Measurements from ENCODE around the gene ITGB2.

GRCh38 chr21:44873356-44874239, 47.1 kb downstream of the ITGB2 start, which contains the start of gene PTTG1IP:
- TF ChIP-seq USF2 (CRISPR knock-in tag; IDR thresholded peaks at IDR 0.05) (no peak; the same call in 1 of the 2 replicates), SP1 (CRISPR knock-in tag; conservative IDR thresholded peaks at IDR 0.05) (peak; percentile 74), CTCF (IDR thresholded peaks at IDR 0.05) (no peak), SMAD3 (CRISPR knock-in tag; IDR thresholded peaks at IDR 0.05; ENCODE audit: borderline replicate concordance) (no peak), IRF2 (CRISPR knock-in tag; IDR thresholded peaks at IDR 0.05; ENCODE audit: borderline replicate concordance, low read depth) (no peak), TEAD4 (CRISPR knock-in tag; IDR thresholded peaks at IDR 0.05) (no peak), HMGXB4 (CRISPR knock-in tag; IDR thresholded peaks at IDR 0.05) (peak; percentile 14; the same call in 1 of the 2 replicates), ESRRA (CRISPR knock-in tag; IDR thresholded peaks at IDR 0.05; ENCODE audit: borderline replicate concordance) (no peak), NR2C2 (CRISPR knock-in tag; IDR thresholded peaks at IDR 0.05) (no peak), NR3C1 (CRISPR knock-in tag; conservative IDR thresholded peaks at IDR 0.05; ENCODE audit: low read depth) (no peak), MAX (CRISPR knock-in tag; IDR thresholded peaks at IDR 0.05) (peak; percentile 83), AR (CRISPR knock-in tag; IDR thresholded peaks at IDR 0.05) (no peak), PREB (CRISPR knock-in tag; IDR thresholded peaks at IDR 0.05; ENCODE audit: borderline replicate concordance) (no peak)
